GM18519 (cell line): ENCODE results near the gene PXDC1.
A peak's percentile ranks its signal among the peaks of the same experiment; 100 is the strongest.

Experiments
- ATAC-seq: cut with Tn5 transposase; IDR thresholded peaks from one replicate; pipeline ENCODE4 v1.9.1; 2021; ENCODE audit warnings: mild to moderate bottlenecking, moderate library complexity; ENCODE audit not compliant: unreplicated experiment, low FRiP score

Gene PXDC1, protein sequence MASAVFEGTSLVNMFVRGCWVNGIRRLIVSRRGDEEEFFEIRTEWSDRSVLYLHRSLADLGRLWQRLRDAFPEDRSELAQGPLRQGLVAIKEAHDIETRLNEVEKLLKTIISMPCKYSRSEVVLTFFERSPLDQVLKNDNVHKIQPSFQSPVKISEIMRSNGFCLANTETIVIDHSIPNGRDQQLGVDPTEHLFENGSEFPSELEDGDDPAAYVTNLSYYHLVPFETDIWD

DNA sequence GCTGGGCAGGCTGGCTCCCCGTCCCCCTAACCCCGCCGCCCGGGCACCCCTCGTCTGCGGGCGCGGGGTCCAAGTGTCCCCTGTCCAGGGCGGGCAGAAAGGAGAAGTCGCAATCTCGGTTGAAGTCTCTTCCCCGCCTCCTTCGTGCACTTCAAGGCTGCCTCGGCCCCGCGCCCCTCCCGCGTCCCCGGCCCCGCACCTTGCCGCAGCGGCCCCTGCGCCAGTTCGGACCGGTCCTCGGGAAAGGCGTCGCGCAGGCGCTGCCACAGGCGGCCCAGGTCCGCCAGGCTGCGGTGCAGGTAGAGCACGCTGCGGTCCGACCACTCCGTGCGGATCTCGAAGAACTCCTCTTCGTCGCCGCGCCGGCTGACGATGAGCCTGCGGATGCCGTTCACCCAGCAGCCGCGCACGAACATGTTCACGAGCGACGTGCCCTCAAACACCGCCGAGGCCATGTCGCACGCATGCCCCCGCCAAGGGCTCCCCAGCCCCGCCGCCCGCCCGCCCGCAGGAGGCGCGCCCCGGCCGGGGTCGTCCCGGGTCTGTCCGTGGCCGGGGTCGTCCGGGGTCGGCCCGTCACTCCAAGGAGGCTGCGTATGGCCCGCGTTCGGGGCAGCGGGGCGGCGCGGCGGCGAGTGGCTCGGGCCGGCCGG lies at the start of gene PXDC1:
Gene PXDC1 (minus strand): TSS at position 637 of the 653 bp plus-strand sequence. CDS start 182 bp downstream, at position 455.
- ATAC-seq: peak; percentile 5

- ATAC-seq: no peak
Observed at GRCh38 chr6:3800850-3801591, 49.5 kb upstream of the PXDC1 start.

DNA sequence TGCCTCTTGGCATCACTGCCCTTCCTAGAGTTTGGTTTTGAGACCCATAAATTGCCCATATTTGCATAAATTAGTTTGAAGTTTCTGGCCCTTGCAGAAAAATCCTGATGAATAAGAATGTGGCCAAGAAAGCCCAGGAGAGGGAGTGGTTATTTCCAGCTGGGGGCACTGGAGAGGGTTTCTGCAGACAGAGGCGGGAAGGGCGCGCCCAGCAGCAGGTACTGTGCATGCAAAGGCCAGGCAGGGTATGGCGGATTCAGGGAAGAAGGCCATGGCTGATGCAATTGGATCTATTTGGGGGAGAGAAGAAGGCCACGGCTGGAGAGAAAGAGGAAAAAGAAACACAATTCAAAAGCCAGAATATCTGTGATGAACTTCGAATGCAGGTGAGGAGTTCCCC lies 48.2 kb upstream of the PXDC1 start:
- no peak for ATAC-seq

- ATAC-seq: no peak
Observed at GRCh38 chr6:3798055-3798919, 46.8 kb upstream of the PXDC1 start.

- no peak for ATAC-seq
Observed at GRCh38 chr6:3797231-3798054, 45.9 kb upstream of the PXDC1 start.

DNA sequence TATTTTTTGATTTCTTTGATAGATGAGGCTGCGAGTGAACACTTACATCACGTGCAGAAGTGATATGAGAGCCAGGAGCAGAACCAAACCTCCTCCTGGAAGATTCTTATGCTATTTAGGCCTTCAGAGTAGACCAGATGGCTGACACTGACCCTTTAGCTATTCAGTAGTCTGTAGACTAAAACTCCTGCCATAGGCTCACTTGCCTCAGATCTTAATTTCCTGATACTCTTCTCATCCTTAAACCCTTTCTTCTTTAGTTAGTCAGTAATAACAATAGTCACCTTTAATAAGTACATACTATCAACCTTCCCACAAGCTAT lies 45.2 kb upstream of the PXDC1 start:
- ATAC-seq: no peak

- no peak for ATAC-seq
Observed at GRCh38 chr6:3795836-3796718, 44.6 kb upstream of the PXDC1 start.

- ATAC-seq: no peak
Observed at GRCh38 chr6:3794092-3794491, 42.6 kb upstream of the PXDC1 start.

DNA sequence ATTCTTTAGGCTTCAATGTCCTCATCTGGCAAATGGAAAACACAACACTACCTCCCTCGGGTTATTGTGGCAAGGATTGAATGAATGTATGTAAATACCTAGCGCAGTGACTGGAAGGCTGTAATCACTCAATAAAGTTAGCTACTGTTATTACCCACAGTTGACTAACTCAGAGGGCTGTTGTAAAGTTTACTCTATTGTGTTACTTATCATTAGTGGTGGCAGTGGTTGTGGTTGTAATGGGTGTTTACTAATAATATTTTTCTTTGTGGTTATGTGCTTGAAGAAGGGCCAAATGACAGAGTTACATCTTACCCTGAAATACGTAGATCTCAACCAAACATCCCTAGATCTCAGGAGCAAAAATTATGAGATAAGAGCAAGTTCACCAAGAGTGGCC lies 42.0 kb upstream of the PXDC1 start:
- ATAC-seq: no peak

DNA sequence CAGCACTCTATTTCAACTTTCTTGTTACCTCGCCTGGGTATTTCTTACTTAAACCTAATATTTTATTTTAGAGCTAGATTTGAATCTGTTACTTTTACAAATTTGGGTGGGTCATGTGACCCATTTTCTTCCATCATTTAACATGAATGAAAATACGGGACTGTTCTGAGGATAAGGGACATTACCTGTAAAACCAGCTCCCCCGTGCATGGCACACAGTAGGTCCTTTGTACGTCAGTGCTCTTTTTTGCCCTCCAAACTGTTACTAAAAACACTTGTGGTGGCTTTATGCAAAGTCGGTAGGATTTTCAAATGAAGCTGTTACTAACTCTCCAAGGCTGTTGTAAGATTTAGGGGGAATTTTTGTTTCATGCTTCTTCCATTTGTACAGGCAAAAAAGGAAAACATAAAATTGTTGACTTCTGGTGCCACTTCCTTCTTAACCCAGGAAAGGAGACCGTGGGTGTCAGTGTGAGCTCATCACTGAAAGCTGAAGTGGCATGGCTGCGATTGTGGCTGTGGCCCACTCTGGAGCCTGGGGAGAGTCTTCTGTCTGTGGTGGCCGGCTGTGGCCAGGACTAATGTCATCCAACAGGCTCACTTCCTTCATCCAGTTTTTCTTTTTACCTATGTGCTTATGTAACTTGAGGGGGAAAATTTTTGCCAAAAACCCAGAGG lies 40.2 kb upstream of the PXDC1 start:
- no peak for ATAC-seq

DNA sequence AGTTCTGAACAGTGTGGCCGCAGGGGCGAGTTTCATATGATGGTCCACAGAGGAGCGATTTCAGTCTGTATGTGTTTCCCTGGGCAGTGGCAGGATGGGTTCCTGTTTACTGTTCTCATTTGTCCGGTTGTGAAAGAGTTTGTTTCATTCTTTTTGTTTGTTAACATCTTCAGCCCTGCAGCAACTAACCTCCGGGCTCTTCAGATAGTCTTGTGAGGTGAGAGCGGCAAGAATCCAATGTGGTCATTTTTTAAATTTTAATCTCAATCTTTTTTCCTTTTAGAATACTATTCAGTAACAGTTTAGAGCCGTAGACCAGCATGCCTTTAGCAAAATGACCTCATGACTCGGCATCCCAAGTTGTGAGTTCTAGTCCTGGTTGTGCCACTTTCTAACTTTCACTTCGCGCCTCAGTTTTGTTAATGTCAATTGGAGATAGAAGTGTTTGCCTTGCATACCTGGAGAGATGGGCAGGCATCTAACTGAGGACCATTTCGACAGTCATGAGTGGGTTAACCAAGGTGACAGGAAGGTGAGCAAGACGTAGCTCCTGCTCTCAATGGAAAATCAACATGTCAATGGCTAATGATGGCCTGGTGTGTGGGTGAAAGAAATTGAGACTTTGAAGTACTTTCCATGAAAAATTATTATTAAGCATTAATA lies 38.5 kb upstream of the PXDC1 start:
- no peak for ATAC-seq

GRCh38 chr6:3789018-3789895 lies 37.7 kb upstream of the PXDC1 start:
- no peak for ATAC-seq

DNA sequence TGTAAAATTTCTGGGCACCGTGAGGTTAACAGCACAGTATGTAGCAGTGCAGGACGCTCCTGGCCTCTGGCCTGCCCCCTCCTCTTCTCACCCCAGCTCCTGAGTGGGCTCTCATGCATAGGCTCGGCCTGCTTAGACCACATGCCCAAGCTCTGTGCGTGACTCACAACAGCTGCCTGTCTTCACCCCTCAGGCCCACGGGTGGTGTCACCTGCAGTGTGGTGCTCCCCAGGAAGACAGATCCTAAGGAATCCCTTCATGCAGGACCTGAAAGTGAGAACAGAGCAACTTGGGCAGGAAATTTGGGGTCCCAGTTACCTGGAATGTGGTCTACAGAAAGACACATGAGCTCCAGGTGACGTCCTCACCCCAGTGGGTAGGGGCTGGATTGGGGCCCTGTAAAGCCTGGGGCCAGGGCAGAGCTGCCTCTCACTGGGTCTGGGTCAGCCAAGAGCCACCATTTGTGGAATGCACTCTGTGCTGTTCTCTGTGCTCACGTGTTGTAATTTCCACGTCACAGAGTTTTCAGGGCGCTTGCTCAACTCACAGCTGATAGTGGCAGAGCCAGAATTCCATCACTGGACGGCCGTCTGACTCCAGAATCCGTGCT lies 37.0 kb upstream of the PXDC1 start:
- no peak for ATAC-seq

GRCh38 chr6:3786141-3786540 lies 34.6 kb upstream of the PXDC1 start:
- no peak for ATAC-seq

DNA sequence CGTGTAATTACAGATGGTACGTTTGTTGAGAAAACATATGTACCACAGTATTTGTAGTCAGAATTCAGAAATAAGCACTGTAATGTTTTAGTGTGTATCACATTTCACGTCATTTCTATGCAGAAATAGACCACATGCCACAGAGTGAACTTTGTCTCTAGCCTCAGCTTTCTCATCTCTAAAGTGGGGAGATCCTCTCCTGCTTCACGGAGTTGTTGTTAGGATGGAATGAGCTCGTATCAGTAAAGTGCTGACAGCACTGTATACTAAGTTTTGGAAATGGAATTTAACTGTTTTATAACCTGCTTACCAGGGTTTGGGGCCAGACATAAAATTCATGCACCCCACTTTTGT lies 34.2 kb upstream of the PXDC1 start:
- ATAC-seq: no peak

DNA sequence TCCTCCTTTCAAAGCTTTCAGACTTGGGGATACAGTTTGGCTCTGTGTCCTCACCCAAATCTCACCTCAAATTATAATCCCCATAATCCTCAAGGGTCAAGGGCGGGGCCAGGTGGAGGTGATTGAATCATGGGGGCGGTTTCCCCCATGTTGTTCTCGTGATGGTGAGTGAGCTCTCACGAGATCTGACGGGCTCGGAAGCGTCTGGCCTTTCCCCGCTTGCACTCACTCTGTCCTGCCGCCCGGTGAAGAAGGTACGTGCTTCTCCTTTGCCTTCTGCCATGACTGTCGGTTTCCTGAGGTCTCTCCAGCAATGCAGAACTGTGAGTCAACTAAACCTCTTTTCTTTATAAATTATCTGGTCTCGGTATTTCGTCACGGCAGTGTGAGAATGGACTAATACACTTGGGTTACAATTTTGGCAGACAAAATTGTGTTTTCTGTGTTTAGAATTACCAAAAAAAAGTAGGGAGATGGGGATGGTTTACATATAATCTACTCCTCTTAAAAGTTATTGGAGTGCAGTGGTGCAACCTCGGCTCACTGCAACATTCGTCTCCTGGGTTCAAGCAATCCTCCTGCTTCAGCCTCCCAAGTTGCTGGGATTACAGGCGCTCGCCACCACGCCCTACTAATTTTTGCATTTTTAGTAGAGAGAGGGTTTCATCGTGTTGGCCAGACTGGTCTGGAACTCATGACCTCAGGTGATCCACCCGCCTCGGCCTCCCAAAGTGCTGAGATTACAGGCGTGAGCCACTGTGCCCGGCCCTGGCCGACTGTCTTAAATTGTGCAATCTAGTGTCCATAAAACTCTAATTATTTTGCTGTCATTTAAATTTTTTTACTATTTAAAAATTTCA lies 33.6 kb upstream of the PXDC1 start:
- no peak for ATAC-seq
